HG02798 (cell line): ENCODE measurements around the gene RPS6KA2.

ENCODE experiments used
- ATAC-seq: cut with Tn5 transposase; IDR thresholded peaks from one replicate; pipeline ENCODE4 v1.9.1; 2021; ENCODE audit warnings: mild to moderate bottlenecking; ENCODE audit not compliant: unreplicated experiment, poor library complexity

Gene RPS6KA2

DNA sequence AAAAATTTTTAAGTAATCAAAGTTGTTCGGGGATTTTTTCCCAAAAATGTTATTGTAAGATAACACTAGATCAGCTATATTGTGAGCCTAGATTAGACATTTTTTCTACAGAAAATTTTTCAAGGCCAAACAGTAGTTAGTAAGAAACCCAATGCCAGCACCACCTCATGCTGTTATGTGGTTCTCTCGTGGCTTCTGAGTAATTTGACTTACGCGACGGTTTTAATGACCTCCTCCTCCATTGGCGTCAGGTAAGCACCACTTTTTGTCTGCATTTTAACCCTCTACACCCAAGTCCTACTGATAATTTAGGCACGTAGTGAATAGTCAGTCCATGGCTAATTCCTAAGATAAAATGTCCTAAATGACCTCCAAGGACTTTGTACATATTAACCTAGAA is 9.7 kb downstream of the RPS6KA2 start:
- no peak for ATAC-seq

DNA sequence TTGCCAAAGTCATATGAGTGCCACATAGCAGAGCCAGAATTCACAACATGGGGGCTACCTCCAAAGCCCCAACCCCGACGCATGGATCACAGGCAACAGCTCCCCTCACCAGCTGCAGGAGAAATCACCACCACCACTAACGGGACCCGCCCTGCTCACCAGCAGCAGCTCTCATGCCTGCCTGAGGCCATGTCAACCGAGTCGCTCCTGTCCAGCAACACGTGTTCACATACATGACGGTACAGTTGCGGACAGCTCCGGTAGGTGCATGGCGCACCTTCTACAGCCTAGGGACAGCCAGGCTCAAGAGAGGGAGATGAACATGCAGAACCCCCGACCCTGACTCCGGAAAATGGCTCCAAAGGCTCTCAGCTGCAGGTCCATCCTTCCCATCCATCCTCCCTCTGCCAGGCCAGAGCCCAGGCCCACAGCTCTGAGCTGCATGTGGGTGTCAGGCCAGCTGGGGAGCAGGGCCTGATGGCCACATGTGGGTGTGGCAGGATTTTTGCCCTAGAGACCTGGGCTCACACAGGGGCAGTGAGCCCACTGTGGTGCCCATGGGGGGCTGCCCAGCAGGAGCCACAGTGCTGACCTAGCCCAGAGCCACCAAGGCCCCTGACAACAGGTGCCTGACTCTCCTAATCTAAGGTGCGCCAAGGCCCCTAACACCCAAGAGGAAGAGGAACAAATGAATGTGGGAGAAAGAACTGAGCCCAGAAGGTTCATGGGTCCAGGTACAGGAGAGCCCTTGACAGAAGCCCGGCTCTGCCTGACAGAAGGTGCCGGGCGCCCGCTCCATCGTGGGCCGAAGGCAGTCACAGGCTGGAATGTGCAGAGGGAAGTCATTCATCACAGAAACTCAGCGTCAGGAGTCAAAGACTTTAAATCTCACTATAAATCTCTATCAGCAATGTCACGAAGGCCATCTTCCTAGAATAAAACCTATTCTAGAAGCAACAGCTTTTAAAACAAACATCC is 10.5 kb downstream of the RPS6KA2 start:
- no peak for ATAC-seq

DNA sequence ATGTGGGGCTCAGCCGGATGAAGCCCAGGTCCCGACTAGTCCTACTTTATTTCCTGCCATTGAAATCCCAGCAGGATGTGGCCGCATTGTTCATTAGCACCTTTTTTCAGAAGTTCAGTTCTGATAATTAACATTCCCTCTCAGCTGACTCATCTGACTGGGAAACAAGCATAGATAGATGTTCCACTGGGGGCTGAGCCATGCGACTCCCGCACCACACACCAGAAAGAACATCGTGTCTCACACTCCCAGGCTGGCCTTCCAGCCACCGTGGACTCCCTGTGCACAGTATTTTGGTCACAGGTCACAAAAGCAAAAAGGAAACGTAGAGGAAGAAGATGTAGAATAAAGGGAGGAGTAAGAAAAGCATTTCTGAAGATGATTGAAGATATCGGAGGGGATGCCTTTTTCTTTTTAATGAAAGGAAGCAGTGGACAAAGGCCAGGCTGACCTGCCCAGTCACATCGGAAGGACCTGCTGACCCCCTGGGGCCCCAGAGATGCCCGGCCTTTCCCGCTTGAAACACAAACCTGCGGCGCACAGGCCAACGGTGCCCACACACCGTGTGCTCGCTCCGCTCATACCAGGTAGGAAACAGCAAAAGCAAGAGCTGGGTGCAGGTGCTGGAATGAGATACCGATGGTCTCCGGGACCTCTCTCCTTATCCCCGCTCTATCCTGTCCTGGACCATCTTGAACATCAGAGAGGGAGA is 11.8 kb downstream of the RPS6KA2 start:
- no peak for ATAC-seq

GRCh38 chr6:166614589-166614988 is 12.5 kb downstream of the RPS6KA2 start:
- no peak for ATAC-seq

- no peak for ATAC-seq
These were observed 12.9 kb downstream of the RPS6KA2 start for GRCh38 chr6:166614171-166614583.

GRCh38 chr6:166613027-166613426 is 14.0 kb downstream of the RPS6KA2 start:
- no peak for ATAC-seq

- ATAC-seq, result no peak
These were observed 14.6 kb downstream of the RPS6KA2 start for GRCh38 chr6:166612471-166612881.

- ATAC-seq, result no peak
These were observed 15.4 kb downstream of the RPS6KA2 start for GRCh38 chr6:166611631-166612030.

DNA sequence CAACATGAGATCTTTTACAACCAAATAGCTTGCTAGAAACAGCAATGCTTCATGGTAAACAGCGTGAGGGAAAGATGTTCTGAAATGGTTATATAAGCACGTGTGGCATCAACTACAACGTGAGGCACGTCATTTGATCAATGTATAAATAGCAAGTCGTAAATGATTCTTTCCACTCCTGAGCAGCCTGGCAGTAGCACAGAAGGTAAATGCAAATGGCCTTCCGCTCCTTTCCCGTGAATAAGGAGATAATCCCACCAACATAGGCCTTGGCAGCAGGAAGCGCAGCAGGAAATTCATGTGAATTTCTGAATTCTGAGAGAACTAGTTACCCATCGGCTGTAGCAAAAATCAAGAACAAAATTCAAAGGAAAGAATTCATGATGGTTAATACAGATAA is 17.0 kb downstream of the RPS6KA2 start:
- no peak for ATAC-seq

DNA sequence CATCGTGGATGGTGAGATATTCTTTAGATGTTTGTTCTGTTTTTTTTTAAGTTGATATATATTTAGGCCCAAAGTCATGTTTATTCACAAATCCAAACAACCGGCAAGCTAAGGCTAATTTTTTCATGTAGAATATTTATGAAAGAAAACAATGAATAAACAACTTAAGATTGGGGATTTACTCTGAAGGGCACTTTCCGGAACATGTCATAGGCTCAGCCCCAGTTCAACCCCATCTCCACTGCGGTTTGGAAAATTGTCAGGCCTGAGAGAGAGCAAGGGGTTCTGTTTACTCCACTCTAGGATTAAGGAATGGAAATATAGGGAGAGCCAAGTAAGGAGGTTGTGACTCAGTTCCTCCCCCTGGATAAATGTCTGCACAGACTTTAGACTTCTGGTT is 18.3 kb downstream of the RPS6KA2 start:
- ATAC-seq, result no peak

DNA sequence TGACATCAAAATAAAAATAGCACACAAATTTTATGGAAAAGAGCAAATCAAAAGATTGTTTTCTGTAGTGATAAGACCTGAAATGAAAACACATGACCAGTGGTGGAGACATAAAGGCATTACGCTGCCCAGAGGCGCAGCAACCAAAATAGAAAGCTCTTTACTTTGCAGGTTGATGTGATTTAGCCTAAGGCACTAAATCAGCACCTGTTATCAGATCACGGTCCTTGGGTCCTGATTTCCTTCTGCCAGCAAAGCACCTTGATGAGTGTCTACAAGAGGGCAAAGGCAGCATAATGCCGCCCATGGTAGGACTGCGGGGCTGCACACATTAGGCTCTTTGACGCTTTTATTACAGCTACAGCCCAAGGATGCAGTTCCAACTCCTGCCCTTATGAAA is 21.3 kb downstream of the RPS6KA2 start:
- no peak for ATAC-seq

DNA sequence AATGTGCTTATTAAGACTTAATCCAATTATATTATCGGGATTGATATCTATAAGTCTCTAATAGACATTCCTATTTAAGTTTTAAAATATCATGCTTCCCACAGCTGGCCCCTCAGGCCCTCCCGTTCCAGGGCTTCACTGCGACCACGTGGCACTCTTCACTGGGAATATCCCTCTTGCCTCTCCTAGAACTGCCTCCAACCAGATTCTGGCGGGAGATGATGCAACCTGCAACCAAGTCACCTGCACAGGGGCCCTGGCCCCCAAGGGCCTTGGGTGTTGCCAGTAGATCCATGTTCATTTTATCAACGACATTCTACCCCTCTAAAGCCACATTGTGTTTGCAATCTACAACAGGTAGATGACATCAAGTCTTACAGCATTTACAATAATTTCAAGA is 22.1 kb downstream of the RPS6KA2 start:
- ATAC-seq, result no peak

- ATAC-seq, result no peak
These were observed 22.7 kb downstream of the RPS6KA2 start for GRCh38 chr6:166604328-166604727.

- ATAC-seq, result no peak
These were observed 23.9 kb downstream of the RPS6KA2 start for GRCh38 chr6:166603043-166603690.

GRCh38 chr6:166601956-166602355 is 25.1 kb downstream of the RPS6KA2 start:
- no peak for ATAC-seq

DNA sequence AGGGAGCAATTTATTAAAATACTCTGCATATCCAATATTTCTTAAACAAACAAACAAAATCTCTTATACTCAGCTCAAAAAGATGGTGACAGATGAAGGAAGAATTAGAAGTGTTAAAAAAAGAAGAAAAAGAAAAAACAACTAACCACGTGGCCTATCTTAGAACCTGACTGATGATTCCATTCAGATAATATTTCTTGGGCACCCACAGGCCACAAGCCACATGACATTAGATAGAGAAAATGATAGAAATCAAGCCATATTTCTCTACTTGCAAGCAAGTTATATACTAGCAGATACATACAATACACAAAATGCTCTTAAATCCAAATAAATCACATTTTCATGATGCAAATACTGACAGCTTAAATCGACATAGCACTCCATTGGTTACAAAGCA is 26.1 kb downstream of the RPS6KA2 start:
- no peak for ATAC-seq

DNA sequence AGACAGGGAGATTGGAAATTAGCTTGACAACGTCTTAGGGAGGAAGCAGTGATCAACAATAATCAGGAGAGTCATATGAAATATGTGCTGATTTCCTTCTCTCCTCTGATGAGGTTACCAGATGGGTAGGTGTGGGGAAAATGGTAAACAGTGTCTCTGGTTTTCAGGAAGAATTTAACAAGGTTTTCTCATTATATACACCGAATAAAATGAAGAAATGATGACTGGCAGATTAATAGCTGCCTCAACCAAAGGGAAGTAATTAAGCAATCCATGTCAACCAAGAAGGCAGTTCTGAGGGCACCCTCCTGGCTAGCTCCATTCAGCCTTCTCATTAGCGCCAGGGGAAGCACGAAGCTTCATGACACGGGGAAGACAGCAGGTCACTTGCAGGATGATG is 27.8 kb downstream of the RPS6KA2 start:
- ATAC-seq, result no peak

DNA sequence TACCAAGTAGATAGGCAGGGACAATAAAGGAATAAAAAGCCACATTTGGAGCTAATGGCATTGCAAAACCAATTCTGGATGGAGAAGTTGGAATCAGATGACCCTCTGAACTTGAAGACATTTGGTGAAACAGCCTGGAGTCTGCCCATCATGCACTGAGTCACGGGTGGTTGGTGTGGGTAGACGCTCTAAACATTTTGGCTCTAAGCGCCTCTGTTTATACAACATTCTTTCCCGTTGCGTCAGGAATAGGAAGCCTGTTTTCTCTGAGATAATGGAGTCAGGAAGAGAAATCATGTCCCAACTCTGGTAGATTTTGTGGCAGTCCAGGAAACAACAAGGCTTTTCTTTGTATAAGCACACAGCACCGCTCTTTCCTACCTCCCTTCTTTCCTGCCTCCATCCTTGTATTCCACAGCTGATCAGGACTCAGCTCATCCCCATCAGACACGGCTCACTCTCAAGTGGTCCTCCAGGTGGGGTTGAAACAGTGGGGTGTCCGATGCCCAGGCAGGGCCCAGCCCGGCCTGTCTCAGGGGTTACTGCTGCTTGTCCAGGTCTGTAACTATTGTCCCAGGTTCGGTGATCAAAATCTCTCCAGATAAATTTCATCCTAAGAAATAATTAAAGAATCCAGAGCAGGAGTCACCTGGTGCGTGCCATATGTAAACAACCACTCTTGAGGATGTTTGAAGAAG is 28.5 kb downstream of the RPS6KA2 start:
- no peak for ATAC-seq

DNA sequence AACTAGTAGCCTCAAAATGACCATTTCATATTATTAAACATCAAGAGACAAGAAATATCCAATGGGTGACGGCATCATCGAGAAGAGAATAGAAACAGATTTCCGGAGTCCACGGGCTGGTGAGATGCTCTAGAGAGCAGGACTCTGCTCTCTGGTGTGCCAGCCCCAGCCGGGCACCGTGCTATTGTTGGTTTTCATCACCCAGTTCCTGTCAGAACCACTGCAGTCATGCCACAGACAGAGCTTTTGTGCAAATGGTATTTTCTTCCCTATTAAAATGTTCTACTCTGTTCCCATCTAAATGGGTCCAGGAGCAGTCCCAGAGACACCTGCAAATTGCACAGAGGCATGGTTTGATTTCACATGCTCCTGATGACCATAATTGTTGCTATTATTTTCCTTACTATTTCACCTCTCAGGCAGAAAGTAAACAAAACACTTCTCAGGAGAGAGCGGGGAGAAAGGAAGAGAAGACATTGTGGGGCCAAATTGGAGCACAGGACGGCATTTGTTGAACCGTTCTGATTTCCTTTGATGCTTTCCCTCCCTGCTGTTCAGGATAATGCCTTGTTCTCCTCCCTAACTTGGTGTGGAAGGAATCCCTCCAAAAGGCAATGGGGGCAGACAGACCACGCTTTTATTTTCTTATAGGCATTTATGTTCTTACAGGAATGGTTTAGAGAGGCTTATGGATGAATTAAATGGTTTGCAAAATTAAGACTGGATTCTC is 29.2 kb downstream of the RPS6KA2 start:
- no peak for ATAC-seq
